Measurements from ENCODE around the gene MCRIP1. TPM values are rescaled to one million over a fixed set of nuclear protein-coding genes. Genes with fewer than 3 reads are reported as not detected.

The MCRIP1 gene
- total and polyA plus RNA-seq, 4 donors: 16.6 to 42.0 (median 26.2) TPM

DNA sequence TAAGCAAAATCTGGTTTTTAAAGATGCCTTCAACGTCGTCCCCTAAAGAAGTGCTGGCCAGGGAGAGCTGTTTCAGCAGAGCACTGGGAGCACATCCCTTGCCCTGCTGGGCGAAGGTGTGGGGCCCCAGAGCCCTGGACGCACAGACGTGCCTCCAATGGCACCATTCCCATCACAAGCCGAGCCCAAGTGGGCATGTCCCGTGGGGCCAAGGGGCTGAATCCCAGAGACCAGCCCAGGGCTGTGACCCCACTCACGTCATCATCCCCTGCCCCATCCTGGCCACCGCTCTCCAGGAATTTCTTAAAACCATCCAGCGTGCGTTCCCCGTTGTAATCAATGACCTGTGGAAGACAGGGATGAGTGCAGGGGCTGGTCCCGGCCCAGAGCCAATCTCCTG lies 11.8 kb upstream of the MCRIP1 start:
- H3K27ac ChIP-seq (ENCODE audit: low read depth in 1 of 2, low read length in 2 of 2): no peak overlapping the region
- H3K36me3 ChIP-seq (ENCODE audit: control insufficient read depth in 4 of 4, insufficient read depth in 3 of 4, low read depth in 1 of 4, low read length in 3 of 4): peaks cover 30 to 50% (median 35%) of the 10 kb centered on the region in 4 donors
- no peaks in the 10 kb centered on the region for H3K9me3 ChIP-seq (ENCODE audit: control insufficient read depth in 4 of 4, low read length in 3 of 4)
- DNase-seq (ENCODE audit: low spot score): no peak
- H3K27me3 ChIP-seq (ENCODE audit: control insufficient read depth in 4 of 4, insufficient read depth in 4 of 4, low read length in 3 of 4): no peaks in the 10 kb centered on the region
- H3K4me1 ChIP-seq (ENCODE audit: control insufficient read depth in 4 of 4, insufficient read depth in 4 of 4, low read length in 3 of 4): peaks cover 0 to 29% (median 19%) of the 10 kb centered on the region in 4 donors
- no peak overlapping the region for H3K4me3 ChIP-seq (ENCODE audit: low read depth in 1 of 3, low read length in 3 of 3)
- TF ChIP-seq YY1 (IDR thresholded peaks at IDR 0.05): no peak
- TF ChIP-seq JUND (IDR thresholded peaks at IDR 0.05): no peak
- no peak for TF ChIP-seq TAF1 (conservative IDR thresholded peaks at IDR 0.05)
- no peak for TF ChIP-seq NR2F2 (IDR thresholded peaks at IDR 0.05)
- no peak for TF ChIP-seq EGR1 (IDR thresholded peaks at IDR 0.05; ENCODE audit: low read depth in 2 of 2)
- TF ChIP-seq FOXA1 (IDR thresholded peaks at IDR 0.05): no peak
- TF ChIP-seq, protein P1, sequence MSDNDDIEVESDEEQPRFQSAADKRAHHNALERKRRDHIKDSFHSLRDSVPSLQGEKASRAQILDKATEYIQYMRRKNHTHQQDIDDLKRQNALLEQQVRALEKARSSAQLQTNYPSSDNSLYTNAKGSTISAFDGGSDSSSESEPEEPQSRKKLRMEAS (IDR thresholded peaks at IDR 0.05): no peak
- no peak for TF ChIP-seq FOXA2 (IDR thresholded peaks at IDR 0.05)
- TF ChIP-seq, protein P2, sequence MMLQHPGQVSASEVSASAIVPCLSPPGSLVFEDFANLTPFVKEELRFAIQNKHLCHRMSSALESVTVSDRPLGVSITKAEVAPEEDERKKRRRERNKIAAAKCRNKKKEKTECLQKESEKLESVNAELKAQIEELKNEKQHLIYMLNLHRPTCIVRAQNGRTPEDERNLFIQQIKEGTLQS (IDR thresholded peaks at IDR 0.05): no peak
- no peak for TF ChIP-seq RAD21 (IDR thresholded peaks at IDR 0.05)
- TF ChIP-seq, protein P3, sequence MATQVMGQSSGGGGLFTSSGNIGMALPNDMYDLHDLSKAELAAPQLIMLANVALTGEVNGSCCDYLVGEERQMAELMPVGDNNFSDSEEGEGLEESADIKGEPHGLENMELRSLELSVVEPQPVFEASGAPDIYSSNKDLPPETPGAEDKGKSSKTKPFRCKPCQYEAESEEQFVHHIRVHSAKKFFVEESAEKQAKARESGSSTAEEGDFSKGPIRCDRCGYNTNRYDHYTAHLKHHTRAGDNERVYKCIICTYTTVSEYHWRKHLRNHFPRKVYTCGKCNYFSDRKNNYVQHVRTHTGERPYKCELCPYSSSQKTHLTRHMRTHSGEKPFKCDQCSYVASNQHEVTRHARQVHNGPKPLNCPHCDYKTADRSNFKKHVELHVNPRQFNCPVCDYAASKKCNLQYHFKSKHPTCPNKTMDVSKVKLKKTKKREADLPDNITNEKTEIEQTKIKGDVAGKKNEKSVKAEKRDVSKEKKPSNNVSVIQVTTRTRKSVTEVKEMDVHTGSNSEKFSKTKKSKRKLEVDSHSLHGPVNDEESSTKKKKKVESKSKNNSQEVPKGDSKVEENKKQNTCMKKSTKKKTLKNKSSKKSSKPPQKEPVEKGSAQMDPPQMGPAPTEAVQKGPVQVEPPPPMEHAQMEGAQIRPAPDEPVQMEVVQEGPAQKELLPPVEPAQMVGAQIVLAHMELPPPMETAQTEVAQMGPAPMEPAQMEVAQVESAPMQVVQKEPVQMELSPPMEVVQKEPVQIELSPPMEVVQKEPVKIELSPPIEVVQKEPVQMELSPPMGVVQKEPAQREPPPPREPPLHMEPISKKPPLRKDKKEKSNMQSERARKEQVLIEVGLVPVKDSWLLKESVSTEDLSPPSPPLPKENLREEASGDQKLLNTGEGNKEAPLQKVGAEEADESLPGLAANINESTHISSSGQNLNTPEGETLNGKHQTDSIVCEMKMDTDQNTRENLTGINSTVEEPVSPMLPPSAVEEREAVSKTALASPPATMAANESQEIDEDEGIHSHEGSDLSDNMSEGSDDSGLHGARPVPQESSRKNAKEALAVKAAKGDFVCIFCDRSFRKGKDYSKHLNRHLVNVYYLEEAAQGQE (IDR thresholded peaks at IDR 0.05): no peak
- TF ChIP-seq SP1 (IDR thresholded peaks at IDR 0.05): no peak
- TF ChIP-seq, protein P4, sequence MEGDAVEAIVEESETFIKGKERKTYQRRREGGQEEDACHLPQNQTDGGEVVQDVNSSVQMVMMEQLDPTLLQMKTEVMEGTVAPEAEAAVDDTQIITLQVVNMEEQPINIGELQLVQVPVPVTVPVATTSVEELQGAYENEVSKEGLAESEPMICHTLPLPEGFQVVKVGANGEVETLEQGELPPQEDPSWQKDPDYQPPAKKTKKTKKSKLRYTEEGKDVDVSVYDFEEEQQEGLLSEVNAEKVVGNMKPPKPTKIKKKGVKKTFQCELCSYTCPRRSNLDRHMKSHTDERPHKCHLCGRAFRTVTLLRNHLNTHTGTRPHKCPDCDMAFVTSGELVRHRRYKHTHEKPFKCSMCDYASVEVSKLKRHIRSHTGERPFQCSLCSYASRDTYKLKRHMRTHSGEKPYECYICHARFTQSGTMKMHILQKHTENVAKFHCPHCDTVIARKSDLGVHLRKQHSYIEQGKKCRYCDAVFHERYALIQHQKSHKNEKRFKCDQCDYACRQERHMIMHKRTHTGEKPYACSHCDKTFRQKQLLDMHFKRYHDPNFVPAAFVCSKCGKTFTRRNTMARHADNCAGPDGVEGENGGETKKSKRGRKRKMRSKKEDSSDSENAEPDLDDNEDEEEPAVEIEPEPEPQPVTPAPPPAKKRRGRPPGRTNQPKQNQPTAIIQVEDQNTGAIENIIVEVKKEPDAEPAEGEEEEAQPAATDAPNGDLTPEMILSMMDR (IDR thresholded peaks at IDR 0.05; ENCODE audit: low read depth, low read length, missing input control): no peak
- TF ChIP-seq HNF4G (IDR thresholded peaks at IDR 0.05): no peak
- no peak for TF ChIP-seq HNF4A (conservative IDR thresholded peaks at IDR 0.05)
- TF ChIP-seq, protein P5, sequence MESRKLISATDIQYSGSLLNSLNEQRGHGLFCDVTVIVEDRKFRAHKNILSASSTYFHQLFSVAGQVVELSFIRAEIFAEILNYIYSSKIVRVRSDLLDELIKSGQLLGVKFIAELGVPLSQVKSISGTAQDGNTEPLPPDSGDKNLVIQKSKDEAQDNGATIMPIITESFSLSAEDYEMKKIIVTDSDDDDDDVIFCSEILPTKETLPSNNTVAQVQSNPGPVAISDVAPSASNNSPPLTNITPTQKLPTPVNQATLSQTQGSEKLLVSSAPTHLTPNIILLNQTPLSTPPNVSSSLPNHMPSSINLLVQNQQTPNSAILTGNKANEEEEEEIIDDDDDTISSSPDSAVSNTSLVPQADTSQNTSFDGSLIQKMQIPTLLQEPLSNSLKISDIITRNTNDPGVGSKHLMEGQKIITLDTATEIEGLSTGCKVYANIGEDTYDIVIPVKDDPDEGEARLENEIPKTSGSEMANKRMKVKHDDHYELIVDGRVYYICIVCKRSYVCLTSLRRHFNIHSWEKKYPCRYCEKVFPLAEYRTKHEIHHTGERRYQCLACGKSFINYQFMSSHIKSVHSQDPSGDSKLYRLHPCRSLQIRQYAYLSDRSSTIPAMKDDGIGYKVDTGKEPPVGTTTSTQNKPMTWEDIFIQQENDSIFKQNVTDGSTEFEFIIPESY (IDR thresholded peaks at IDR 0.05): no peak
- WGBS: 90% methylated on average over 13 of the region's 13 CpGs
- H3K9ac ChIP-seq (ENCODE audit: low read depth in 1 of 2, low read length in 2 of 2): no peak overlapping the region

DNA sequence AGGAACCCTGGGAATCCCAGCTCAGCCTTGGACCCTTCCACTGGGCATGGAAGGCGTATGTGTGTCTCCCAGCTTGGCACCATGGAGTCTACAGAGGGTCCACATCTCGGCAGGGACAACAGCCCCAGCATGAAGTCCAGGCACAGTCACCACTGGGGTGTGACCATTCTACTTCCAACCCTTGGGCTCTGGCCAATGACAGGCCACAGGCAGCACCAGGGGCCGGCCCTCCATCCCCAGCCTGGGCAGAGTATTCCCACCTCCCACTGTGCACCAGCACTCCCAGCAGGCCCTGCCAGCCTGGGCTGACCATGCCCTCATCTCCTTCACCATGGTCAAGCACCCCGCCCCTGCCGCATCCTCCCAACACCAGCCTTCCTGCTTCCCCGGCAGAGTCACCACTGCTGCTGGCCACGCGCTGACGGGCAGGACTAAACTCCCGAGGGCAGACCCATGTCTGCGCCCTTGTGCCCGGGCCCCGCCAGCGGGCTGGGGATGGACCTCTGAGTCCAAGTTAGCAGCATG lies 11.3 kb upstream of the MCRIP1 start:
- 94% methylated on average over 14 of the region's 14 CpGs for WGBS
- Histone ChIP-seq H3K9ac (ENCODE audit: low read depth in 1 of 2, low read length in 2 of 2) (no peak overlapping the region), H3K4me1 (ENCODE audit: control insufficient read depth in 4 of 4, insufficient read depth in 4 of 4, low read length in 3 of 4) (peaks cover 0 to 29% (median 19%) of the 10 kb centered on the region in 4 donors), H3K4me3 (ENCODE audit: low read depth in 1 of 3, low read length in 3 of 3) (no peak overlapping the region), H3K36me3 (ENCODE audit: control insufficient read depth in 4 of 4, insufficient read depth in 3 of 4, low read depth in 1 of 4, low read length in 3 of 4) (peaks cover 30 to 50% (median 35%) of the 10 kb centered on the region in 4 donors), H3K27ac (ENCODE audit: low read depth in 1 of 2, low read length in 2 of 2) (no peak overlapping the region), H3K27me3 (ENCODE audit: control insufficient read depth in 4 of 4, insufficient read depth in 4 of 4, low read length in 3 of 4) (no peaks in the 10 kb centered on the region), H3K9me3 (ENCODE audit: control insufficient read depth in 4 of 4, low read length in 3 of 4) (no peaks in the 10 kb centered on the region)
- no peak for DNase-seq (ENCODE audit: low spot score)
- no peak for TF ChIP-seq HNF4G (IDR thresholded peaks at IDR 0.05)

All from liver (tissue), 9 donors.